HCT116 (cell line): Measurements from ENCODE around the gene SLC25A41. TPM values are rescaled to one million over a fixed set of nuclear protein-coding genes. Genes with fewer than 3 reads are reported as not detected.
A peak's percentile ranks its signal among the peaks of the same experiment; 100 is the strongest.

Experiments
- ATAC-seq: fragments of 200-7000 bp; cut with Tn5 transposase; 2 replicates; pipeline ENCODE4 v1.9.1; 2020; ENCODE audit warnings: mild to moderate bottlenecking, moderate library complexity
- BruUV-seq: library from RNA; stranded (reverse); fragments of 400-500 nt; replicated peaks from 2 replicates; lab custom pipeline; 2021; lab: Mats Ljungman, UMichigan
- CTCF ChIA-PET: fragments of 300-600 bp; sonication (Branson Sonifier 250); formaldehyde crosslinking; loops from one replicate; lab custom pipeline; 2021; ENCODE audit warnings: antibody characterized with exemption; lab: Charles Lee
- POLR2A ChIA-PET: fragments of 300-600, 350-600 bp; sonication (Branson Sonifier 250); formaldehyde crosslinking; loops from one replicate; lab custom pipeline; 2021; ENCODE audit warnings: antibody characterized with exemption; lab: Charles Lee
- RAD21 ChIA-PET, 2 experiments: fragments of 300-600 bp; sonication (Branson Sonifier 250); formaldehyde crosslinking; loops; one replicate each; lab custom pipeline; 2023; ENCODE audit warnings: low total read pairs in 2 of 2; ENCODE audit not compliant: uncharacterized antibody in 2 of 2, unreplicated experiment in 2 of 2, low non-redundant PET in 1 of 2; lab: Charles Lee
- DNase-seq: peaks from one replicate; pipeline ENCODE4 v3.0.0-alpha.2; 2010; ENCODE audit warnings: low read depth, low spot score
- H2AFZ ChIP-seq: fragments of 200-600 bp; shearing (Covaris generic), sonication (generic); 2 replicates; pipeline ENCODE4 v1.6.1; 2017; ENCODE audit warnings: low read depth, mixed run types, mixed read lengths, antibody characterized with exemption, low read length; ENCODE audit not compliant: poor library complexity, severe bottlenecking
- H3K27ac ChIP-seq: 2 replicates; pipeline ENCODE4 v1.5.1; 2012; ENCODE audit warnings: low read depth, low read length
- H3K27me3 ChIP-seq: fragments of 200-600 bp; sonication (generic); 2 replicates; pipeline ENCODE4 v1.6.1; 2016; ENCODE audit warnings: mixed run types, low read length, mixed read lengths; ENCODE audit not compliant: insufficient read depth
- H3K36me3 ChIP-seq, 2 experiments: fragments of 200-500 bp in 1 of 2; fragments of 200-600 bp in 1 of 2; sonication (Bioruptor generic) in 1 of 2; sonication (generic) in 1 of 2; 2 replicates each; pipeline versions ENCODE4 v1.5.1 to v1.6.1; 2014 to 2016; ENCODE audit warnings: low read length in 2 of 2, inconsistent platforms in 1 of 2, mixed read lengths in 1 of 2, mixed run types in 1 of 2; ENCODE audit not compliant: insufficient read depth in 2 of 2, control insufficient read depth in 1 of 2
- H3K4me1 ChIP-seq, 2 experiments: fragments of 200-600 bp in 1 of 2; sonication (generic) in 1 of 2; 2 replicates each; pipeline versions ENCODE4 v1.5.1 to v1.6.1; 2012 to 2017; ENCODE audit warnings: low read length in 2 of 2, inconsistent platforms in 1 of 2, mild to moderate bottlenecking in 1 of 2, mixed read lengths in 1 of 2, mixed run types in 1 of 2, moderate library complexity in 1 of 2; ENCODE audit not compliant: insufficient read depth in 2 of 2, control insufficient read depth in 1 of 2
- H3K4me2 ChIP-seq: fragments of 200-600 bp; sonication (generic); 2 replicates; pipeline ENCODE4 v1.6.1; 2017; ENCODE audit warnings: mixed run types, low read length, mixed read lengths
- H3K4me3 ChIP-seq, 2 experiments: fragments of 200-600 bp in 1 of 2; sonication (generic) in 1 of 2; replicated peaks in 1 of 2; 2 replicates each; pipeline ENCODE4 v1.5.1; 2011 to 2016; ENCODE audit warnings: low read length in 2 of 2, control low read depth in 1 of 2, low read depth in 1 of 2, mild to moderate bottlenecking in 1 of 2, mixed read lengths in 1 of 2, mixed run types in 1 of 2
- H3K79me2 ChIP-seq: fragments of 200-600 bp; sonication (generic); 2 replicates; pipeline ENCODE4 v1.6.1; 2017; ENCODE audit warnings: mild to moderate bottlenecking, mixed run types, low read length, moderate library complexity, mixed read lengths; ENCODE audit not compliant: insufficient read depth
- H3K9ac ChIP-seq: fragments of 200-600 bp; sonication (generic); 2 replicates; pipeline ENCODE4 v1.6.1; 2016; ENCODE audit warnings: low read length, mixed read lengths
- H3K9me2 ChIP-seq: fragments of 200-600 bp; sonication (generic), shearing (Covaris generic); 2 replicates; pipeline ENCODE4 v1.6.1; 2017; ENCODE audit warnings: mixed run types, mild to moderate bottlenecking, moderate library complexity; ENCODE audit not compliant: insufficient read depth
- H3K9me3 ChIP-seq, 2 experiments: fragments of 200-500 bp in 1 of 2; fragments of 200-600 bp in 1 of 2; sonication (Bioruptor generic) in 1 of 2; sonication (generic) in 1 of 2; 2 replicates each; pipeline ENCODE4 v1.6.1; 2014 to 2017; ENCODE audit warnings: low read length in 2 of 2, mixed read lengths in 2 of 2, inconsistent platforms in 1 of 2, low read depth in 1 of 2, mild to moderate bottlenecking in 1 of 2, mixed run types in 1 of 2, moderate library complexity in 1 of 2; ENCODE audit not compliant: control insufficient read depth in 1 of 2, insufficient read depth in 1 of 2
- H4K20me1 ChIP-seq: fragments of 200-600 bp; sonication (generic), shearing (Covaris generic); 2 replicates; pipeline ENCODE4 v1.6.1; 2017; ENCODE audit warnings: mixed run types, mild to moderate bottlenecking, moderate library complexity; ENCODE audit not compliant: insufficient read depth
- ATF3 ChIP-seq: IDR thresholded peaks from 2 replicates; pipeline ENCODE4 v1.6.1; 2012
- CEBPB ChIP-seq: IDR thresholded peaks from 2 replicates; pipeline ENCODE4 v1.6.1; 2012; ENCODE audit warnings: low read depth
- CTCF ChIP-seq, 3 experiments: fragments of 200-600 bp in 1 of 3; sonication (generic) in 1 of 3; IDR thresholded peaks in 2 of 3; conservative IDR thresholded peaks in 1 of 3; 2 replicates each; pipeline ENCODE4 v1.5.1; 2012 to 2017; ENCODE audit warnings: low read depth in 2 of 3, low read length in 2 of 3, antibody characterized with exemption in 1 of 3, borderline replicate concordance in 1 of 3, control low read depth in 1 of 3, mild to moderate bottlenecking in 1 of 3, mixed read lengths in 1 of 3, mixed run types in 1 of 3, moderate library complexity in 1 of 3; ENCODE audit not compliant: insufficient read depth in 1 of 3
- ELF1 ChIP-seq: IDR thresholded peaks from 2 replicates; pipeline ENCODE4 v1.6.1; 2012; ENCODE audit warnings: low read depth, borderline replicate concordance
- EZH2 ChIP-seq: fragments of 200-600 bp; sonication (generic); IDR thresholded peaks from 2 replicates; pipeline ENCODE4 v1.6.1; 2017; ENCODE audit warnings: antibody characterized with exemption, mixed run types
- EZH2phosphoT487 ChIP-seq: fragments of 200-600 bp; IDR thresholded peaks from 2 replicates; pipeline ENCODE4 v1.6.1; 2018; ENCODE audit warnings: antibody characterized with exemption, borderline replicate concordance
- FOSL1 ChIP-seq: IDR thresholded peaks from 2 replicates; pipeline ENCODE4 v1.6.1; 2012; ENCODE audit warnings: low read depth
- POLR2AphosphoS5 ChIP-seq: IDR thresholded peaks from 2 replicates; pipeline ENCODE4 v1.6.1; 2011; ENCODE audit warnings: mild to moderate bottlenecking, low read depth, low read length, moderate library complexity
- REST ChIP-seq: IDR thresholded peaks from 2 replicates; pipeline ENCODE4 v1.6.1; 2012; ENCODE audit warnings: low read depth
- SP1 ChIP-seq: IDR thresholded peaks from 2 replicates; pipeline ENCODE4 v1.6.1; 2012; ENCODE audit warnings: low read depth
- YY1 ChIP-seq: IDR thresholded peaks from 2 replicates; pipeline ENCODE4 v1.6.1; 2011; ENCODE audit warnings: low read length, low read depth, moderate library complexity, mild to moderate bottlenecking; ENCODE audit not compliant: insufficient replicate concordance; ENCODE audit errors: extremely low read depth
- ZBTB33 ChIP-seq: IDR thresholded peaks from 2 replicates; pipeline ENCODE4 v1.6.1; 2011; ENCODE audit warnings: mild to moderate bottlenecking, low read length, moderate library complexity; ENCODE audit not compliant: insufficient replicate concordance; ENCODE audit errors: extremely low read depth
- ZFX ChIP-seq: fragments of 450-650 bp; IDR thresholded peaks from 2 replicates; pipeline ENCODE4 v1.6.1; 2017
- intact Hi-C: fragments of 100-400 bp; cut with micrococcal nuclease; formaldehyde crosslinking; loops from 2 replicates; pipeline ENCODE4 v1.10.0; 2022
- total RNA-seq: library from RNA; stranded (reverse); gene quantifications from one replicate; pipeline ENCODE4 v1.2.1, GENCODE V29; 2021; ENCODE audit not compliant: unreplicated experiment

Gene SLC25A41
- total RNA-seq, 1 experiment from 2014 or later, result 0.93 TPM

GRCh38 chr19:6424195-6424938 lies 9.2 kb downstream of the SLC25A41 start, which contains the start of gene KHSRP:
TSS of gene KHSRP (minus strand) at chr19:6424811. CDS start at chr19:6424701, 110 bp downstream.
- no TSS peak for BruUV-seq
- H3K79me2 ChIP-seq, result peaks cover 48% of the 10 kb centered on the region
- H3K27ac ChIP-seq, result peak within 1 kb of the TSS; percentile 85
- H3K9ac ChIP-seq, result peak within 1 kb of the TSS; percentile 96
- H3K9me3 ChIP-seq, result no peaks in the 10 kb centered on the region
- ATAC-seq (no peak), DNase-seq (no peak)
- POLR2A ChIA-PET, result interaction anchor here (1.0 to 1.6 kb wide), 3 partner anchors 14 to 106 kb away, joined by 4 to 8 read pairs (median 7); partner anchors contain the start of genes ALKBH7 and TNFSF9
- peak within 1 kb of the TSS; percentile 98 to 99 for H3K4me3 ChIP-seq
- H3K4me1 ChIP-seq, result peaks cover 8 to 26% of the 10 kb centered on the region in 2 experiments; a peak in 3 of 4 replicates
- no peaks in the 10 kb centered on the region for H3K9me2 ChIP-seq
- RAD21 ChIA-PET, result interaction anchor here in 1 of 2 experiments (1.1 kb wide), 1 partner anchor 31 kb away, joined by 3 read pairs; the partner anchor contains the start of gene GTF2F1
- no peak within 1 kb of the TSS for H2AFZ ChIP-seq
- peak within 1 kb of the TSS; percentile 98 for H3K4me2 ChIP-seq
- no peaks in the 10 kb centered on the region for H3K27me3 ChIP-seq
- CTCF ChIA-PET, result interaction anchor here (0.9 to 1.3 kb wide), 3 partner anchors 14 to 206 kb away, joined by 3 to 4 read pairs (median 4); partner anchors contain the start of gene SLC25A23
- peaks cover 25 to 34% of the 10 kb centered on the region in 2 experiments; a peak in 3 of 4 replicates for H3K36me3 ChIP-seq
- peaks cover 39% of the 10 kb centered on the region; the same call in 1 of the 2 replicates for H4K20me1 ChIP-seq
- intact Hi-C loops, result no loop called here
- TF ChIP-seq REST, result no peak
- no peak for TF ChIP-seq ZBTB33
- no peak for TF ChIP-seq EZH2
- peak; percentile 81 for TF ChIP-seq POLR2AphosphoS5
- TF ChIP-seq ZFX, result peak; percentile 85
- no peak for TF ChIP-seq CEBPB
- no peak for TF ChIP-seq EZH2phosphoT487
- no peak for TF ChIP-seq CTCF (IDR thresholded peaks at IDR 0.05 in 2 of 3, conservative IDR thresholded peaks at IDR 0.05 in 1 of 3; ENCODE audit: borderline replicate concordance in 1 of 3, insufficient read depth in 1 of 3, low read depth in 2 of 3, low read length in 2 of 3)
- TF ChIP-seq ELF1, result no peak
- TF ChIP-seq SP1, result no peak
- no peak for TF ChIP-seq YY1
- no peak for TF ChIP-seq FOSL1
- no peak for TF ChIP-seq ATF3
